ENCODE data around the gene CCL23.

GRCh38 chr17:35972535-35972934, 45.2 kb downstream of the CCL23 start:
- TF ChIP-seq CTCF (conservative IDR thresholded peaks at IDR 0.05; ENCODE audit: low read depth, low read length) (no peak), EZH2 (IDR thresholded peaks at IDR 0.05; ENCODE audit: borderline replicate concordance, low read depth, low read length, poor library complexity, severe bottlenecking) (no peak)

All from A673 (cell line).